H4 (cell line): ENCODE results near the gene KRTAP10-8. TPM values are rescaled to one million over a fixed set of nuclear protein-coding genes. Genes with fewer than 3 reads are reported as not detected.
"Not testable (repeated sequence)": the region's sequence is repeated elsewhere in the genome, so short reads cannot be mapped to it uniquely, and the experiment has no call there.

Experiments
- DNase-seq: peaks from one replicate; pipeline ENCODE4 v3.0.0-alpha.2; 2015; ENCODE audit warnings: low spot score
- total RNA-seq: library from RNA; depleted of rRNA; stranded (reverse); fragments of >200 nt; shearing (Covaris generic); gene quantifications from 2 replicates; pipeline ENCODE4 v1.2.3, GENCODE V29; 2014

Gene KRTAP10-8
- total RNA-seq, 1 experiment from 2014 or later, result not detected

- DNase-seq, result not testable (repeated sequence)
Observed at GRCh38 chr21:44646366-44647221, 34.7 kb downstream of the KRTAP10-8 start, which contains the start of gene KRTAP10-11. KRTAP10-11 (plus strand) TSS chr21:44646414; CDS start chr21:44646459, 45 bp downstream.

- no peak for DNase-seq
Observed at GRCh38 chr21:44647222-44647552, 35.3 kb downstream of the KRTAP10-8 start.

GRCh38 chr21:44648557-44649311 lies 36.9 kb downstream of the KRTAP10-8 start:
- DNase-seq, result no peak

- no peak for DNase-seq
Observed at GRCh38 chr21:44649521-44650100, 37.7 kb downstream of the KRTAP10-8 start.

GRCh38 chr21:44650265-44650972 lies 38.5 kb downstream of the KRTAP10-8 start:
- DNase-seq, result no peak

GRCh38 chr21:44650973-44651675 lies 39.2 kb downstream of the KRTAP10-8 start:
- no peak for DNase-seq

GRCh38 chr21:44653123-44653522 lies 41.2 kb downstream of the KRTAP10-8 start:
- DNase-seq, result no peak

GRCh38 chr21:44653656-44654575 lies 42.0 kb downstream of the KRTAP10-8 start:
- DNase-seq, result no peak

GRCh38 chr21:44654576-44655175 lies 42.8 kb downstream of the KRTAP10-8 start, which contains the start of gene KRTAP12-4:
KRTAP12-4 (minus strand) TSS chr21:44654659; CDS start chr21:44654614, 45 bp downstream.
- no peak for DNase-seq

GRCh38 chr21:44656868-44657267 lies 45.0 kb downstream of the KRTAP10-8 start:
- DNase-seq, result no peak

- DNase-seq, result peak; percentile 82
Observed at GRCh38 chr21:44657635-44658540, 46.0 kb downstream of the KRTAP10-8 start, which contains the start of gene KRTAP12-3. KRTAP12-3 (plus strand) TSS chr21:44657932; CDS start chr21:44657980, 48 bp downstream.

- no peak for DNase-seq
Observed at GRCh38 chr21:44658541-44658910, 46.6 kb downstream of the KRTAP10-8 start.

GRCh38 chr21:44658913-44659595 lies 47.2 kb downstream of the KRTAP10-8 start:
- DNase-seq, result peak; percentile 29

- DNase-seq, result not testable (repeated sequence)
Observed at GRCh38 chr21:44661567-44661966, 49.7 kb downstream of the KRTAP10-8 start.
